GM23338 (cell line): ENCODE data around the gene TPK1. TPM values are rescaled to one million over a fixed set of nuclear protein-coding genes. Genes with fewer than 3 reads are reported as not detected.

Source experiments
- ATAC-seq: fragments of 200-7000 bp; cut with Tn5 transposase; 3 replicates; pipeline ENCODE4 v1.9.1; 2020
- DNase-seq: peaks from one replicate; pipeline ENCODE4 v3.0.0-alpha.2; 2015; ENCODE audit warnings: low spot score
- H2AFZ ChIP-seq: fragments of 200-600 bp; sonication (generic); 2 replicates; pipeline ENCODE4 v1.8.0; 2016; ENCODE audit warnings: antibody characterized with exemption, mild to moderate bottlenecking, moderate library complexity
- H3F3A ChIP-seq: fragments of 200-600 bp; sonication (generic); replicated peaks from 2 replicates; pipeline ENCODE4 v1.8.0; 2017; ENCODE audit warnings: antibody characterized with exemption, mixed run types, low read depth
- H3K27ac ChIP-seq: fragments of 200-600 bp; sonication (generic); 2 replicates; pipeline ENCODE4 v1.6.1; 2016; ENCODE audit warnings: low read depth
- H3K27me3 ChIP-seq: fragments of 200-600 bp; sonication (generic); 2 replicates; pipeline ENCODE4 v1.8.0; 2016; ENCODE audit warnings: mild to moderate bottlenecking, mixed run types, moderate library complexity; ENCODE audit not compliant: insufficient read depth
- H3K36me3 ChIP-seq: fragments of 200-600 bp; sonication (generic); 2 replicates; pipeline ENCODE4 v1.8.0; 2016; ENCODE audit warnings: mild to moderate bottlenecking; ENCODE audit not compliant: insufficient read depth
- H3K4me1 ChIP-seq: fragments of 200-600 bp; sonication (generic); 2 replicates; pipeline ENCODE4 v1.8.0; 2016; ENCODE audit warnings: mild to moderate bottlenecking, moderate library complexity; ENCODE audit not compliant: insufficient read depth
- H3K4me2 ChIP-seq: fragments of 200-600 bp; sonication (generic); 2 replicates; pipeline ENCODE4 v1.7.1; 2017; ENCODE audit warnings: mixed run types
- H3K4me3 ChIP-seq: fragments of 200-600 bp; sonication (generic); 2 replicates; pipeline ENCODE4 v1.6.1; 2016; ENCODE audit warnings: mixed run types
- H3K79me2 ChIP-seq: fragments of 200-600 bp; sonication (generic); replicated peaks from 2 replicates; pipeline ENCODE4 v1.8.0; 2017; ENCODE audit warnings: mild to moderate bottlenecking; ENCODE audit not compliant: insufficient read depth
- H3K9me2 ChIP-seq: fragments of 200-600 bp; sonication (generic); 2 replicates; pipeline ENCODE4 v1.8.0; 2017; ENCODE audit not compliant: insufficient read depth
- H4K20me1 ChIP-seq: fragments of 200-600 bp; sonication (generic); replicated peaks from 2 replicates; pipeline ENCODE4 v1.8.0; 2017; ENCODE audit warnings: mild to moderate bottlenecking; ENCODE audit not compliant: insufficient read depth
- H3K27ac Mint-ChIP-seq: 2 replicates; pipeline ENCODE4 v1.8.0; 2020; ENCODE audit warnings: inconsistent platforms, mild to moderate bottlenecking, moderate library complexity, mixed read lengths
- H3K27me3 Mint-ChIP-seq: 3 replicates; pipeline ENCODE4 v1.8.0; 2022; ENCODE audit warnings: low read depth, mild to moderate bottlenecking, moderate library complexity, mixed read lengths, inconsistent platforms; ENCODE audit not compliant: insufficient read depth, poor library complexity
- H3K36me3 Mint-ChIP-seq: 3 replicates; pipeline ENCODE4 v1.8.0; 2021; ENCODE audit warnings: low read depth, mild to moderate bottlenecking, inconsistent platforms, moderate library complexity, mixed read lengths
- H3K4me1 Mint-ChIP-seq: 3 replicates; pipeline ENCODE4 v1.8.0; 2020; ENCODE audit warnings: mild to moderate bottlenecking, inconsistent platforms, mixed read lengths
- H3K4me3 Mint-ChIP-seq: 3 replicates; pipeline ENCODE4 v1.8.0; 2021; ENCODE audit warnings: moderate library complexity, mild to moderate bottlenecking, inconsistent platforms, mixed read lengths
- H3K9me3 Mint-ChIP-seq: 3 replicates; pipeline ENCODE4 v1.8.0; 2020; ENCODE audit warnings: moderate library complexity, mild to moderate bottlenecking, inconsistent platforms, mixed read lengths
- CREB1 ChIP-seq: fragments of 250-450 bp; sonication (Bioruptor Pico); IDR thresholded peaks from 2 replicates; pipeline ENCODE4 v1.5.0; 2020; ENCODE audit warnings: low read depth, mild to moderate bottlenecking, moderate library complexity
- EZH2 ChIP-seq: fragments of 200-600 bp; sonication (generic); IDR thresholded peaks from one replicate; pipeline ENCODE4 v1.8.0; 2017; ENCODE audit warnings: antibody characterized with exemption, mild to moderate bottlenecking, low read depth; ENCODE audit not compliant: unreplicated experiment
- JUNB ChIP-seq: IDR thresholded peaks from one replicate; pipeline ENCODE4 v1.6.1; 2016; ENCODE audit warnings: antibody characterized with exemption; ENCODE audit not compliant: unreplicated experiment
- POLR2AphosphoS5 ChIP-seq: IDR thresholded peaks from 2 replicates; pipeline ENCODE4 v1.6.1; 2016; ENCODE audit warnings: antibody characterized with exemption, low read depth
- ZNF114 ChIP-seq: fragments of 250-450 bp; sonication (Bioruptor Pico); IDR thresholded peaks from 2 replicates; pipeline ENCODE4 v1.5.0; 2020; ENCODE audit warnings: mild to moderate bottlenecking, moderate library complexity
- ZNF331 ChIP-seq: fragments of 250-450 bp; sonication (Bioruptor Pico); IDR thresholded peaks from 2 replicates; pipeline ENCODE4 v1.5.0; 2020; ENCODE audit warnings: low read depth, mild to moderate bottlenecking, moderate library complexity
- polyA plus RNA-seq: library from polyadenylated mRNA; unstranded; fragments of >200 nt; fragmentation: Nextera tagmentation; extraction: Ambion mirVana; gene quantifications from 2 replicates; pipeline ENCODE4 v1.2.1, GENCODE V29; 2016
- total RNA-seq: library from RNA; depleted of rRNA; stranded (reverse); fragments of >200 nt; shearing (Covaris generic); gene quantifications from 2 replicates; pipeline ENCODE4 v1.2.3, GENCODE V29; 2014
- TF ChIP-seq, protein P1 (sequence below), 2 experiments: fragments of 200-600 bp in 1 of 2; sonication (generic) in 1 of 2; conservative IDR thresholded peaks; 2 replicates each; pipeline versions ENCODE4 v1.5.1 to v1.6.1; 2016 to 2017; ENCODE audit warnings: antibody characterized with exemption in 2 of 2, low read depth in 2 of 2, mild to moderate bottlenecking in 2 of 2, moderate library complexity in 1 of 2
- TF ChIP-seq, protein P2 (sequence below): fragments of 250-450 bp; sonication (Bioruptor Pico); IDR thresholded peaks from 2 replicates; pipeline ENCODE4 v1.5.0; 2020; ENCODE audit warnings: mild to moderate bottlenecking, moderate library complexity
- TF ChIP-seq, protein P3 (sequence below): IDR thresholded peaks from one replicate; pipeline ENCODE4 v1.6.1; 2018; ENCODE audit warnings: antibody characterized with exemption; ENCODE audit not compliant: unreplicated experiment
- TF ChIP-seq, protein P4 (sequence below): IDR thresholded peaks from 2 replicates; pipeline ENCODE4 v1.6.1; 2016; ENCODE audit warnings: antibody characterized with exemption

The TPK1 gene
- total and polyA plus RNA-seq, 2 experiments from 2014 or later, result 2.6 to 2.9 TPM

DNA sequence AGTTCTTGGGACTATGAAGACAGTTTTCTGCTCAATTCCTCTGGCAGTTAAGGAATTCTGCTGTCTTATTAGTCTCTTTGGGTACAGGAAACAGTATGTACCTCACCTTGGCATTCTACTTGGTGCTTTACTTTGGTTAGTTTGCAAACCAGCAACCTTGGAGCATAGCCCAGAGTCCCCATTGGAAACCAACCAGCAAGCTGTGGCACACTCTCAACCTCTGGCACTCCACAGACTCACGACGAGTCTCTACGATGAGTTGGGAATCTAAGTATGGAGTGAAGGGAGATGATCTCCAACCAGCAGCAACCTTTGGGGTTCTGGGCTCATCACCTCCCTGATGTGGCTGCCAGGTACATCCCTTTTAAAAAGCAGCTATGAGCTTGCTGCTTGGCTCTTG lies 43.8 kb downstream of the TPK1 start (continued):
- TF ChIP-seq, protein P1, sequence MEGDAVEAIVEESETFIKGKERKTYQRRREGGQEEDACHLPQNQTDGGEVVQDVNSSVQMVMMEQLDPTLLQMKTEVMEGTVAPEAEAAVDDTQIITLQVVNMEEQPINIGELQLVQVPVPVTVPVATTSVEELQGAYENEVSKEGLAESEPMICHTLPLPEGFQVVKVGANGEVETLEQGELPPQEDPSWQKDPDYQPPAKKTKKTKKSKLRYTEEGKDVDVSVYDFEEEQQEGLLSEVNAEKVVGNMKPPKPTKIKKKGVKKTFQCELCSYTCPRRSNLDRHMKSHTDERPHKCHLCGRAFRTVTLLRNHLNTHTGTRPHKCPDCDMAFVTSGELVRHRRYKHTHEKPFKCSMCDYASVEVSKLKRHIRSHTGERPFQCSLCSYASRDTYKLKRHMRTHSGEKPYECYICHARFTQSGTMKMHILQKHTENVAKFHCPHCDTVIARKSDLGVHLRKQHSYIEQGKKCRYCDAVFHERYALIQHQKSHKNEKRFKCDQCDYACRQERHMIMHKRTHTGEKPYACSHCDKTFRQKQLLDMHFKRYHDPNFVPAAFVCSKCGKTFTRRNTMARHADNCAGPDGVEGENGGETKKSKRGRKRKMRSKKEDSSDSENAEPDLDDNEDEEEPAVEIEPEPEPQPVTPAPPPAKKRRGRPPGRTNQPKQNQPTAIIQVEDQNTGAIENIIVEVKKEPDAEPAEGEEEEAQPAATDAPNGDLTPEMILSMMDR (conservative IDR thresholded peaks at IDR 0.05; ENCODE audit: low read depth in 2 of 2), result no peak
- TF ChIP-seq ZNF331 (CRISPR knock-in tag) (no peak), POLR2AphosphoS5 (no peak), CREB1 (CRISPR knock-in tag) (no peak)

DNA sequence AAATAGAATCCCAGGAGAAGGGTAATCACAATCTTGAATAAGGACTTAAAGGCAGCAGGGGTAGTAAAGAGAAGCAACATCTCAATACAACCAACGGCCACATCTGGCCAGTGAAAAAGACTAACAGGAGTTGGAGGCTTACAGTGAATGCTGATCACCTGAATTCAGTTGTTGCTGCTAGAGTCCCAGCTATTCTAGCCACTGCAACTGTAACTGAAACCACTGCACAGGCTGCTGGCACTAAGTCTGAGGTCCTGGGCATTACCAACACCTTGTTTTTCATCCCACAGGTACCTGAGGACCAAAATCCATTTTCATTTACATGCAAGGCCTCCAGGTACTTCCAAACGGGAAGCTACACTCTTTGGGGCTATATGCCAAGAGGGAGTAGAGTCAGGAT lies 44.4 kb downstream of the TPK1 start:
- Histone ChIP-seq H2AFZ (no peak overlapping the region), H4K20me1 (no peaks in the 10 kb centered on the region), H3K36me3 (no peaks in the 10 kb centered on the region), H3K27me3 (no peaks in the 10 kb centered on the region), H3K79me2 (no peaks in the 10 kb centered on the region), H3K4me1 (no peaks in the 10 kb centered on the region), H3F3A (no peaks in the 10 kb centered on the region), H3K27ac (no peak overlapping the region), H3K4me3 (no peak overlapping the region), H3K4me2 (no peak overlapping the region), H3K9me2 (no peaks in the 10 kb centered on the region)
- Mint-ChIP-seq H3K36me3 (no peaks in the 10 kb centered on the region), H3K9me3 (no peaks in the 10 kb centered on the region), H3K27ac (no peak overlapping the region), H3K27me3 (no peaks in the 10 kb centered on the region), H3K4me1 (peaks cover 3% of the 10 kb centered on the region; the same call in 2 of the 3 replicates), H3K4me3 (no peak overlapping the region)
- DNase-seq, result no peak
- ATAC-seq, result no peak
- TF ChIP-seq EZH2 (no peak), JUNB (no peak), POLR2AphosphoS5 (no peak), ZNF331 (CRISPR knock-in tag) (no peak), ZNF114 (CRISPR knock-in tag) (no peak), CREB1 (CRISPR knock-in tag) (no peak)
- TF ChIP-seq, protein P2, sequence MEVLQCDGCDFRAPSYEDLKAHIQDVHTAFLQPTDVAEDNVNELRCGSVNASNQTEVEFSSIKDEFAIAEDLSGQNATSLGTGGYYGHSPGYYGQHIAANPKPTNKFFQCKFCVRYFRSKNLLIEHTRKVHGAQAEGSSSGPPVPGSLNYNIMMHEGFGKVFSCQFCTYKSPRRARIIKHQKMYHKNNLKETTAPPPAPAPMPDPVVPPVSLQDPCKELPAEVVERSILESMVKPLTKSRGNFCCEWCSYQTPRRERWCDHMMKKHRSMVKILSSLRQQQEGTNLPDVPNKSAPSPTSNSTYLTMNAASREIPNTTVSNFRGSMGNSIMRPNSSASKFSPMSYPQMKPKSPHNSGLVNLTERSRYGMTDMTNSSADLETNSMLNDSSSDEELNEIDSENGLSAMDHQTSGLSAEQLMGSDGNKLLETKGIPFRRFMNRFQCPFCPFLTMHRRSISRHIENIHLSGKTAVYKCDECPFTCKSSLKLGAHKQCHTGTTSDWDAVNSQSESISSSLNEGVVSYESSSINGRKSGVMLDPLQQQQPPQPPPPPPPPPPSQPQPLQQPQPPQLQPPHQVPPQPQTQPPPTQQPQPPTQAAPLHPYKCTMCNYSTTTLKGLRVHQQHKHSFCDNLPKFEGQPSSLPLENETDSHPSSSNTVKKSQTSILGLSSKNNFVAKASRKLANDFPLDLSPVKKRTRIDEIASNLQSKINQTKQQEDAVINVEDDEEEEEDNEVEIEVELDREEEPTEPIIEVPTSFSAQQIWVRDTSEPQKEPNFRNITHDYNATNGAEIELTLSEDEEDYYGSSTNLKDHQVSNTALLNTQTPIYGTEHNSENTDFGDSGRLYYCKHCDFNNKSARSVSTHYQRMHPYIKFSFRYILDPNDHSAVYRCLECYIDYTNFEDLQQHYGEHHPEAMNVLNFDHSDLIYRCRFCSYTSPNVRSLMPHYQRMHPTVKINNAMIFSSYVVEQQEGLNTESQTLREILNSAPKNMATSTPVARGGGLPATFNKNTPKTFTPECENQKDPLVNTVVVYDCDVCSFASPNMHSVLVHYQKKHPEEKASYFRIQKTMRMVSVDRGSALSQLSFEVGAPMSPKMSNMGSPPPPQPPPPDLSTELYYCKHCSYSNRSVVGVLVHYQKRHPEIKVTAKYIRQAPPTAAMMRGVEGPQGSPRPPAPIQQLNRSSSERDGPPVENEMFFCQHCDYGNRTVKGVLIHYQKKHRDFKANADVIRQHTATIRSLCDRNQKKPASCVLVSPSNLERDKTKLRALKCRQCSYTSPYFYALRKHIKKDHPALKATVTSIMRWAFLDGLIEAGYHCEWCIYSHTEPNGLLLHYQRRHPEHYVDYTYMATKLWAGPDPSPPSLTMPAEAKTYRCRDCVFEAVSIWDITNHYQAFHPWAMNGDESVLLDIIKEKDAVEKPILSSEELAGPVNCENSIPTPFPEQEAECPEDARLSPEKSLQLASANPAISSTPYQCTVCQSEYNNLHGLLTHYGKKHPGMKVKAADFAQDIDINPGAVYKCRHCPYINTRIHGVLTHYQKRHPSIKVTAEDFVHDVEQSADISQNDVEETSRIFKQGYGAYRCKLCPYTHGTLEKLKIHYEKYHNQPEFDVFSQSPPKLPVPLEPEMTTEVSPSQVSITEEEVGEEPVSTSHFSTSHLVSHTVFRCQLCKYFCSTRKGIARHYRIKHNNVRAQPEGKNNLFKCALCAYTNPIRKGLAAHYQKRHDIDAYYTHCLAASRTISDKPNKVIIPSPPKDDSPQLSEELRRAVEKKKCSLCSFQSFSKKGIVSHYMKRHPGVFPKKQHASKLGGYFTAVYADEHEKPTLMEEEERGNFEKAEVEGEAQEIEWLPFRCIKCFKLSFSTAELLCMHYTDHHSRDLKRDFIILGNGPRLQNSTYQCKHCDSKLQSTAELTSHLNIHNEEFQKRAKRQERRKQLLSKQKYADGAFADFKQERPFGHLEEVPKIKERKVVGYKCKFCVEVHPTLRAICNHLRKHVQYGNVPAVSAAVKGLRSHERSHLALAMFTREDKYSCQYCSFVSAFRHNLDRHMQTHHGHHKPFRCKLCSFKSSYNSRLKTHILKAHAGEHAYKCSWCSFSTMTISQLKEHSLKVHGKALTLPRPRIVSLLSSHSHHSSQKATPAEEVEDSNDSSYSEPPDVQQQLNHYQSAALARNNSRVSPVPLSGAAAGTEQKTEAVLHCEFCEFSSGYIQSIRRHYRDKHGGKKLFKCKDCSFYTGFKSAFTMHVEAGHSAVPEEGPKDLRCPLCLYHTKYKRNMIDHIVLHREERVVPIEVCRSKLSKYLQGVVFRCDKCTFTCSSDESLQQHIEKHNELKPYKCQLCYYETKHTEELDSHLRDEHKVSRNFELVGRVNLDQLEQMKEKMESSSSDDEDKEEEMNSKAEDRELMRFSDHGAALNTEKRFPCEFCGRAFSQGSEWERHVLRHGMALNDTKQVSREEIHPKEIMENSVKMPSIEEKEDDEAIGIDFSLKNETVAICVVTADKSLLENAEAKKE, result no peak
- TF ChIP-seq, protein P3, sequence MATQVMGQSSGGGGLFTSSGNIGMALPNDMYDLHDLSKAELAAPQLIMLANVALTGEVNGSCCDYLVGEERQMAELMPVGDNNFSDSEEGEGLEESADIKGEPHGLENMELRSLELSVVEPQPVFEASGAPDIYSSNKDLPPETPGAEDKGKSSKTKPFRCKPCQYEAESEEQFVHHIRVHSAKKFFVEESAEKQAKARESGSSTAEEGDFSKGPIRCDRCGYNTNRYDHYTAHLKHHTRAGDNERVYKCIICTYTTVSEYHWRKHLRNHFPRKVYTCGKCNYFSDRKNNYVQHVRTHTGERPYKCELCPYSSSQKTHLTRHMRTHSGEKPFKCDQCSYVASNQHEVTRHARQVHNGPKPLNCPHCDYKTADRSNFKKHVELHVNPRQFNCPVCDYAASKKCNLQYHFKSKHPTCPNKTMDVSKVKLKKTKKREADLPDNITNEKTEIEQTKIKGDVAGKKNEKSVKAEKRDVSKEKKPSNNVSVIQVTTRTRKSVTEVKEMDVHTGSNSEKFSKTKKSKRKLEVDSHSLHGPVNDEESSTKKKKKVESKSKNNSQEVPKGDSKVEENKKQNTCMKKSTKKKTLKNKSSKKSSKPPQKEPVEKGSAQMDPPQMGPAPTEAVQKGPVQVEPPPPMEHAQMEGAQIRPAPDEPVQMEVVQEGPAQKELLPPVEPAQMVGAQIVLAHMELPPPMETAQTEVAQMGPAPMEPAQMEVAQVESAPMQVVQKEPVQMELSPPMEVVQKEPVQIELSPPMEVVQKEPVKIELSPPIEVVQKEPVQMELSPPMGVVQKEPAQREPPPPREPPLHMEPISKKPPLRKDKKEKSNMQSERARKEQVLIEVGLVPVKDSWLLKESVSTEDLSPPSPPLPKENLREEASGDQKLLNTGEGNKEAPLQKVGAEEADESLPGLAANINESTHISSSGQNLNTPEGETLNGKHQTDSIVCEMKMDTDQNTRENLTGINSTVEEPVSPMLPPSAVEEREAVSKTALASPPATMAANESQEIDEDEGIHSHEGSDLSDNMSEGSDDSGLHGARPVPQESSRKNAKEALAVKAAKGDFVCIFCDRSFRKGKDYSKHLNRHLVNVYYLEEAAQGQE, result no peak
- TF ChIP-seq, protein P1 (conservative IDR thresholded peaks at IDR 0.05; ENCODE audit: low read depth in 2 of 2), result no peak
- TF ChIP-seq, protein P4, sequence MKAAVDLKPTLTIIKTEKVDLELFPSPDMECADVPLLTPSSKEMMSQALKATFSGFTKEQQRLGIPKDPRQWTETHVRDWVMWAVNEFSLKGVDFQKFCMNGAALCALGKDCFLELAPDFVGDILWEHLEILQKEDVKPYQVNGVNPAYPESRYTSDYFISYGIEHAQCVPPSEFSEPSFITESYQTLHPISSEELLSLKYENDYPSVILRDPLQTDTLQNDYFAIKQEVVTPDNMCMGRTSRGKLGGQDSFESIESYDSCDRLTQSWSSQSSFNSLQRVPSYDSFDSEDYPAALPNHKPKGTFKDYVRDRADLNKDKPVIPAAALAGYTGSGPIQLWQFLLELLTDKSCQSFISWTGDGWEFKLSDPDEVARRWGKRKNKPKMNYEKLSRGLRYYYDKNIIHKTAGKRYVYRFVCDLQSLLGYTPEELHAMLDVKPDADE, result no peak
